ENCODE results near the gene DSP. TPM values are rescaled to one million over a fixed set of nuclear protein-coding genes. Genes with fewer than 3 reads are reported as not detected.

DSP gene
- total and polyA plus RNA-seq, 4 donors = 25.0 to 74.7 (median 34.1) TPM

DNA sequence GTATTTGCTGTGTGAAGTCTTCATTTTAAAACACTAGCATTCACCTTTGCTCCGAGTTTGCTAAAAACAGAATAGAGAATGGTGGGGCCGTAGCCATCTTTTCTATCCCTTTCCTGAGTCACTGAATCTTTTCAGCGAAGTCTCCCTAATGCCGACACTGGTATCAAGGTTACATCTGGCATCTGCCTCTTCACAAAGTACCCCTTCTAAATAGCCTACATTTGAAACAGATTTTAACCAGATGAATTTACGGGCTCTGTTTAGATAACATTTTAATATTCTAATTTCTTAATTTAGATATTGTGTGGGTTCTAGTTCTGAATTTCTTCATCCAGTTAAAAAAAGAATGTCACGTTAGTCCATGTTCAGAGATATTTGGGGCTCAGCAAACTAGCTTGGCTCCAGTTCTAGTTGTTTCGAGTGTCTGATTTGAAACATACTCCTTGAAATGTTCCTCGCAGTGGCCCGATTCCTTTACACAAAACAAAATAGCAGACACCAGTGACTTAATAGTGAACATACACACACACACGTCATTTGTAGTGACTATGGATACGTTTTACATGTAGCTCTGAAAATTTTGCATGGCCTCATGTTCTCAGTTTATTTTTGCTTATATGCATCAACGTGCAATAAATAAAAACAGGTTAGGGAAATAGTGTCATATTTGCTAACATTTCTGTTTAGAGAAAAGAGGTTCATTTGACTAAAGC lies 15.1 kb downstream of the DSP start:
- Histone ChIP-seq H3K36me3 (ENCODE audit: control insufficient read depth in 4 of 4, insufficient read depth in 3 of 4, low read depth in 1 of 4, low read length in 3 of 4) (peaks cover 0 to 7% (median 6%) of the 10 kb centered on the region in 4 donors), H3K4me1 (ENCODE audit: control insufficient read depth in 4 of 4, insufficient read depth in 4 of 4, low read length in 3 of 4) (peaks cover 6 to 38% (median 21%) of the 10 kb centered on the region in 4 donors), H3K4me3 (ENCODE audit: low read depth in 1 of 3, low read length in 3 of 3) (no peak overlapping the region), H3K27ac (ENCODE audit: low read depth in 1 of 2, low read length in 2 of 2) (no peak overlapping the region), H3K9ac (ENCODE audit: low read depth in 1 of 2, low read length in 2 of 2) (no peak overlapping the region), H3K9me3 (ENCODE audit: control insufficient read depth in 4 of 4, low read length in 3 of 4) (no peaks in the 10 kb centered on the region), H3K27me3 (ENCODE audit: control insufficient read depth in 4 of 4, insufficient read depth in 4 of 4, low read length in 3 of 4) (no peaks in the 10 kb centered on the region)
- TF ChIP-seq CTCF (IDR thresholded peaks at IDR 0.05; ENCODE audit: low read depth, low read length, missing input control) (no peak), YY1 (IDR thresholded peaks at IDR 0.05) (no peak), GABPA (IDR thresholded peaks at IDR 0.05 in 1 of 2, conservative IDR thresholded peaks at IDR 0.05 in 1 of 2) (no peak), NR2F2 (IDR thresholded peaks at IDR 0.05) (no peak), HNF4A (conservative IDR thresholded peaks at IDR 0.05) (no peak), REST (IDR thresholded peaks at IDR 0.05) (no peak), RAD21 (IDR thresholded peaks at IDR 0.05) (no peak), JUND (IDR thresholded peaks at IDR 0.05) (no peak)
- TF ChIP-seq, protein P1, sequence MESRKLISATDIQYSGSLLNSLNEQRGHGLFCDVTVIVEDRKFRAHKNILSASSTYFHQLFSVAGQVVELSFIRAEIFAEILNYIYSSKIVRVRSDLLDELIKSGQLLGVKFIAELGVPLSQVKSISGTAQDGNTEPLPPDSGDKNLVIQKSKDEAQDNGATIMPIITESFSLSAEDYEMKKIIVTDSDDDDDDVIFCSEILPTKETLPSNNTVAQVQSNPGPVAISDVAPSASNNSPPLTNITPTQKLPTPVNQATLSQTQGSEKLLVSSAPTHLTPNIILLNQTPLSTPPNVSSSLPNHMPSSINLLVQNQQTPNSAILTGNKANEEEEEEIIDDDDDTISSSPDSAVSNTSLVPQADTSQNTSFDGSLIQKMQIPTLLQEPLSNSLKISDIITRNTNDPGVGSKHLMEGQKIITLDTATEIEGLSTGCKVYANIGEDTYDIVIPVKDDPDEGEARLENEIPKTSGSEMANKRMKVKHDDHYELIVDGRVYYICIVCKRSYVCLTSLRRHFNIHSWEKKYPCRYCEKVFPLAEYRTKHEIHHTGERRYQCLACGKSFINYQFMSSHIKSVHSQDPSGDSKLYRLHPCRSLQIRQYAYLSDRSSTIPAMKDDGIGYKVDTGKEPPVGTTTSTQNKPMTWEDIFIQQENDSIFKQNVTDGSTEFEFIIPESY (IDR thresholded peaks at IDR 0.05) = no peak
- DNase-seq (ENCODE audit: low spot score) = no peak
- WGBS = 95% methylated on average over 12 of the region's 12 CpGs

GRCh38 chr6:7557652-7558051 lies 16.2 kb downstream of the DSP start:
- DNase-seq (ENCODE audit: low spot score) = no peak
- H3K27me3 ChIP-seq (ENCODE audit: control insufficient read depth in 4 of 4, insufficient read depth in 4 of 4, low read length in 3 of 4) = no peaks in the 10 kb centered on the region
- no peak for TF ChIP-seq JUND (IDR thresholded peaks at IDR 0.05)
- no peak for TF ChIP-seq RXRA (IDR thresholded peaks at IDR 0.05)
- TF ChIP-seq, protein P1 (IDR thresholded peaks at IDR 0.05) = no peak
- TF ChIP-seq RAD21 (IDR thresholded peaks at IDR 0.05) = no peak
- TF ChIP-seq GABPA (IDR thresholded peaks at IDR 0.05 in 1 of 2, conservative IDR thresholded peaks at IDR 0.05 in 1 of 2) = no peak
- no peak for TF ChIP-seq REST (IDR thresholded peaks at IDR 0.05)
- no peak for TF ChIP-seq EGR1 (IDR thresholded peaks at IDR 0.05; ENCODE audit: low read depth in 2 of 2)
- no peak overlapping the region for H3K9ac ChIP-seq (ENCODE audit: low read depth in 1 of 2, low read length in 2 of 2)
- H3K9me3 ChIP-seq (ENCODE audit: control insufficient read depth in 4 of 4, low read length in 3 of 4) = no peaks in the 10 kb centered on the region
- 64% methylated on average over 2 of the region's 2 CpGs for WGBS
- H3K4me1 ChIP-seq (ENCODE audit: control insufficient read depth in 4 of 4, insufficient read depth in 4 of 4, low read length in 3 of 4) = peaks cover 4 to 48% (median 26%) of the 10 kb centered on the region in 4 donors
- no peak overlapping the region for H3K4me3 ChIP-seq (ENCODE audit: low read depth in 1 of 3, low read length in 3 of 3)
- no peak overlapping the region for H3K27ac ChIP-seq (ENCODE audit: low read depth in 1 of 2, low read length in 2 of 2)
- peaks cover 0 to 7% (median 7%) of the 10 kb centered on the region in 4 donors for H3K36me3 ChIP-seq (ENCODE audit: control insufficient read depth in 4 of 4, insufficient read depth in 3 of 4, low read depth in 1 of 4, low read length in 3 of 4)

Data from liver (tissue), 9 donors.